GM23338 (cell line): ENCODE results near the gene GLT6D1. TPM values are rescaled to one million over a fixed set of nuclear protein-coding genes. Genes with fewer than 3 reads are reported as not detected.
"Not testable (repeated sequence)": the region's sequence is repeated elsewhere in the genome, so short reads cannot be mapped to it uniquely, and the experiment has no call there.

Experiments used
- ATAC-seq: fragments of 200-7000 bp; cut with Tn5 transposase; 3 replicates; pipeline ENCODE4 v1.9.1; 2020
- DNase-seq: peaks from one replicate; pipeline ENCODE4 v3.0.0-alpha.2; 2015; ENCODE audit warnings: low spot score
- H2AFZ ChIP-seq: fragments of 200-600 bp; sonication (generic); 2 replicates; pipeline ENCODE4 v1.8.0; 2016; ENCODE audit warnings: antibody characterized with exemption, mild to moderate bottlenecking, moderate library complexity
- H3F3A ChIP-seq: fragments of 200-600 bp; sonication (generic); replicated peaks from 2 replicates; pipeline ENCODE4 v1.8.0; 2017; ENCODE audit warnings: antibody characterized with exemption, mixed run types, low read depth
- H3K27ac ChIP-seq: fragments of 200-600 bp; sonication (generic); 2 replicates; pipeline ENCODE4 v1.6.1; 2016; ENCODE audit warnings: low read depth
- H3K27me3 ChIP-seq: fragments of 200-600 bp; sonication (generic); 2 replicates; pipeline ENCODE4 v1.8.0; 2016; ENCODE audit warnings: mild to moderate bottlenecking, mixed run types, moderate library complexity; ENCODE audit not compliant: insufficient read depth
- H3K36me3 ChIP-seq: fragments of 200-600 bp; sonication (generic); 2 replicates; pipeline ENCODE4 v1.8.0; 2016; ENCODE audit warnings: mild to moderate bottlenecking; ENCODE audit not compliant: insufficient read depth
- H3K4me1 ChIP-seq: fragments of 200-600 bp; sonication (generic); 2 replicates; pipeline ENCODE4 v1.8.0; 2016; ENCODE audit warnings: mild to moderate bottlenecking, moderate library complexity; ENCODE audit not compliant: insufficient read depth
- H3K4me2 ChIP-seq: fragments of 200-600 bp; sonication (generic); 2 replicates; pipeline ENCODE4 v1.7.1; 2017; ENCODE audit warnings: mixed run types
- H3K4me3 ChIP-seq: fragments of 200-600 bp; sonication (generic); 2 replicates; pipeline ENCODE4 v1.6.1; 2016; ENCODE audit warnings: mixed run types
- H3K79me2 ChIP-seq: fragments of 200-600 bp; sonication (generic); replicated peaks from 2 replicates; pipeline ENCODE4 v1.8.0; 2017; ENCODE audit warnings: mild to moderate bottlenecking; ENCODE audit not compliant: insufficient read depth
- H3K9me2 ChIP-seq: fragments of 200-600 bp; sonication (generic); 2 replicates; pipeline ENCODE4 v1.8.0; 2017; ENCODE audit not compliant: insufficient read depth
- H4K20me1 ChIP-seq: fragments of 200-600 bp; sonication (generic); replicated peaks from 2 replicates; pipeline ENCODE4 v1.8.0; 2017; ENCODE audit warnings: mild to moderate bottlenecking; ENCODE audit not compliant: insufficient read depth
- H3K27ac Mint-ChIP-seq: 2 replicates; pipeline ENCODE4 v1.8.0; 2020; ENCODE audit warnings: inconsistent platforms, mild to moderate bottlenecking, moderate library complexity, mixed read lengths
- H3K27me3 Mint-ChIP-seq: 3 replicates; pipeline ENCODE4 v1.8.0; 2022; ENCODE audit warnings: low read depth, mild to moderate bottlenecking, moderate library complexity, mixed read lengths, inconsistent platforms; ENCODE audit not compliant: insufficient read depth, poor library complexity
- H3K36me3 Mint-ChIP-seq: 3 replicates; pipeline ENCODE4 v1.8.0; 2021; ENCODE audit warnings: low read depth, mild to moderate bottlenecking, inconsistent platforms, moderate library complexity, mixed read lengths
- H3K4me1 Mint-ChIP-seq: 3 replicates; pipeline ENCODE4 v1.8.0; 2020; ENCODE audit warnings: mild to moderate bottlenecking, inconsistent platforms, mixed read lengths
- H3K4me3 Mint-ChIP-seq: 3 replicates; pipeline ENCODE4 v1.8.0; 2021; ENCODE audit warnings: moderate library complexity, mild to moderate bottlenecking, inconsistent platforms, mixed read lengths
- H3K9me3 Mint-ChIP-seq: 3 replicates; pipeline ENCODE4 v1.8.0; 2020; ENCODE audit warnings: moderate library complexity, mild to moderate bottlenecking, inconsistent platforms, mixed read lengths
- CREB1 ChIP-seq: fragments of 250-450 bp; sonication (Bioruptor Pico); IDR thresholded peaks from 2 replicates; pipeline ENCODE4 v1.5.0; 2020; ENCODE audit warnings: low read depth, mild to moderate bottlenecking, moderate library complexity
- EZH2 ChIP-seq: fragments of 200-600 bp; sonication (generic); IDR thresholded peaks from one replicate; pipeline ENCODE4 v1.8.0; 2017; ENCODE audit warnings: antibody characterized with exemption, mild to moderate bottlenecking, low read depth; ENCODE audit not compliant: unreplicated experiment
- POLR2AphosphoS5 ChIP-seq: IDR thresholded peaks from 2 replicates; pipeline ENCODE4 v1.6.1; 2016; ENCODE audit warnings: antibody characterized with exemption, low read depth
- STAT1 ChIP-seq: IDR thresholded peaks from one replicate; pipeline ENCODE4 v1.6.1; 2016; ENCODE audit warnings: antibody characterized with exemption; ENCODE audit not compliant: unreplicated experiment
- ZNF331 ChIP-seq: fragments of 250-450 bp; sonication (Bioruptor Pico); IDR thresholded peaks from 2 replicates; pipeline ENCODE4 v1.5.0; 2020; ENCODE audit warnings: low read depth, mild to moderate bottlenecking, moderate library complexity
- polyA plus RNA-seq: library from polyadenylated mRNA; unstranded; fragments of >200 nt; fragmentation: Nextera tagmentation; extraction: Ambion mirVana; gene quantifications from 2 replicates; pipeline ENCODE4 v1.2.1, GENCODE V29; 2016
- total RNA-seq: library from RNA; depleted of rRNA; stranded (reverse); fragments of >200 nt; shearing (Covaris generic); gene quantifications from 2 replicates; pipeline ENCODE4 v1.2.3, GENCODE V29; 2014
- TF ChIP-seq, protein P1 (sequence below): IDR thresholded peaks from 2 replicates; pipeline ENCODE4 v1.6.1; 2016; ENCODE audit warnings: antibody characterized with exemption

The GLT6D1 gene
- total and polyA plus RNA-seq, 2 experiments from 2014 or later: not detected

DNA sequence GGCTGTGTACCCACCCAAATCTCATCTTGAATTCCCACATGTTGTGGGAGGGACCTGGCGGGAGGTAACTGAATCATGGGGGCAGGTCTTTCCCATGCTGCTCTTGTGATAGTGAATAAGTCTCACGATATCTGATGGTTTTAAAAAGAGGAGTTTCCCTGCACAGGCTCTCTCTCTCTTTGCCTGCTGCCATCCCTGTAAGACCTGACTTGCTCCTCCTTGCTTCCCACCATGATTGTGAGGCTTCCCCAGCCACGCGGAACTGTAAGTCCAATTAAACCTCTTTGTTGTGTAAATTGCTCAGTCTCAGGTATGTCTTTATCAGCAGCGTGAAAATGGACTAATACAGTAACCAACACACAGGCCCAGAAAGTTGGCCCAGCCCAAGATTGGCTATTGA is 29.7 kb upstream of the GLT6D1 start:
- H3K36me3 ChIP-seq, H3K4me3 Mint-ChIP-seq, H3K27ac Mint-ChIP-seq, H3F3A ChIP-seq, H3K9me2 ChIP-seq, H3K27me3 ChIP-seq, H3K27me3 Mint-ChIP-seq, H3K4me2 ChIP-seq, ATAC-seq, H3K36me3 Mint-ChIP-seq, DNase-seq, H3K27ac ChIP-seq, H2AFZ ChIP-seq, H3K79me2 ChIP-seq, H3K4me1 Mint-ChIP-seq, H3K4me3 ChIP-seq, H4K20me1 ChIP-seq, H3K4me1 ChIP-seq: not testable (repeated sequence)
- peaks cover 14% of the 10 kb centered on the region for H3K9me3 Mint-ChIP-seq

DNA sequence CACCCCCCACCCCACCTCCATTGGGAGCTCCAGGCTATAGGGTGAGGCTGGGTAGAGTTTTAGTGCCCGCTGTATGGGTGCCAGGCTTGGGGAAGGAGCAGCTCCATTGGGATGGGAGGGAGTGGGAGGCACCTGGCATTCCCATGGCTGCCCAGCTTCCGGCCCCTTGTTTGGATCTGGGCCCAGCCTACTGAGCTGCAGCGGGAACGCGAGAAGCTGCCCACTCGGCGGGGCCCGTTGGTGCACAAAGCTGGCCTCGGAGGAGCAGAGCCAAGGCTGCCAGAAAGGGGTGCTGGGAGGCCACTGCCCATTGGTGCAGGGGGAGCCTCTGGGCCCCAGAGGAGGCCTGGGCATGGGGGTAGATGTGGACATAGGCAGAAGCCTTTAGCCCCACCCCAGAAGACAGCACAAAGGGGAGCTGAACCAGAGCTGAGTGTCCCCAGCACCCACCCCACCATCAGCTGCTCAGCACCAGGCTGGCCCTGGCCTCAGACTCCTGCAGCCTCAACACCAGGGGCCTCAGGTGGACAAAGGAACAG is 28.2 kb upstream of the GLT6D1 start:
- Histone ChIP-seq H2AFZ (no peak overlapping the region), H3K27ac (no peak overlapping the region), H3K9me2 (no peaks in the 10 kb centered on the region; the same call in 1 of the 2 replicates), H3K79me2 (no peaks in the 10 kb centered on the region), H3F3A (no peaks in the 10 kb centered on the region), H3K4me1 (no peaks in the 10 kb centered on the region; the same call in 1 of the 2 replicates), H3K4me3 (no peak overlapping the region), H3K36me3 (no peaks in the 10 kb centered on the region), H3K4me2 (no peak overlapping the region), H3K27me3 (no peaks in the 10 kb centered on the region), H4K20me1 (no peaks in the 10 kb centered on the region)
- H3K9me3 Mint-ChIP-seq: peaks cover 14% of the 10 kb centered on the region
- no peak overlapping the region for H3K4me3 Mint-ChIP-seq
- no peak overlapping the region for H3K27ac Mint-ChIP-seq
- no peaks in the 10 kb centered on the region; the same call in 2 of the 3 replicates for H3K4me1 Mint-ChIP-seq
- H3K36me3 Mint-ChIP-seq: peaks cover 8% of the 10 kb centered on the region
- no peak for TF ChIP-seq ZNF331 (CRISPR knock-in tag)
- DNase-seq: no peak
- peaks cover 2% of the 10 kb centered on the region for H3K27me3 Mint-ChIP-seq
- ATAC-seq: no peak

DNA sequence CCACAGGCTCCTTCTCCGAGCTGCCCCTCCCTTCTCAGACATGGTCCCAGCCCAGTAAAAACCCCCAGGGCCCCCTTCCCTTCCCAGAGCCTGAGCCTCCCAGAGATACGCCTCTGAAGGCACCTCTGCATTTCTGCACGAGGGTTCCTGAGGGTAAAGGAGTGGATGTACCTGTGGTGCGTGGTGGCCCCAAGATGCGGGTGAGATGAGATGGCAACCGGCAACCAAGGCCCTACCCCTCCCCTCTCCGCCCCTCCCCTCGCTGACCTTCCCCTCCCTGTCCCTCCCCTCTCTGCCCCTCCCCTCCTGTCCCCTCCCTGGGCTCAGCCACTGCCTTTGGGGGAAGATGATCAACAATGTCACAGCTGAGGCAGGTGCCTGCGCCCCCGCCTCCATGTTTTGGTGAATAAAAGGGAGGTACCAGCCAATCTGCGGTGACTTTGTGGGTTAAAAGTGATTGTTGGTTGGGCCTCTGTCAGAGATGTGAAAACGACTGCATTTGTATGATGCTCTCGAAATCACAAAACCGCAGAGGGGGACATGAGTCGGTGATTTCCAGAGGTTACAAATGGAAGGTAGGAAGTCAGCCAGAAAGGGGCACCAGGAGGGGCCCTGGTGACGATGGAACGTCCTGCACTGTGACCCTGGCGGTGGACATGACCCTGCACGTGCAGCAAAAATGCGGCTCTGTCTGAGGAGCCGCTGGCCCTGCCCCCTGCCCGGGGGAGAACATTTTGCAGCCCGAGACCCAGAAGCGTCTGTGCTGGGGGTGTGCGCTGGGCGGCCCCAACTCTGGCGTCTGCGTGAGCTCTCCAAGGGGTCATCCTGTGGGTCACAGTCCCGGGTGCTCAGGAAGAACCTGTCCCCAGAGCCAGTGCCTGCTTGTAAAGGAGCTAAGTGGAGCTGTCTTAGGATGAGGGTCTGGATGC is 27.5 kb upstream of the GLT6D1 start:
- H4K20me1 ChIP-seq: no peaks in the 10 kb centered on the region
- no peaks in the 10 kb centered on the region; the same call in 1 of the 2 replicates for H3K4me1 ChIP-seq
- H3F3A ChIP-seq: no peaks in the 10 kb centered on the region
- H3K4me1 Mint-ChIP-seq: peaks cover 6% of the 10 kb centered on the region
- H3K27ac Mint-ChIP-seq: no peak overlapping the region
- H3K27me3 Mint-ChIP-seq: peaks cover 2% of the 10 kb centered on the region
- TF ChIP-seq POLR2AphosphoS5 (no peak), STAT1 (no peak), CREB1 (CRISPR knock-in tag) (no peak), EZH2 (no peak)
- TF ChIP-seq, protein P1, sequence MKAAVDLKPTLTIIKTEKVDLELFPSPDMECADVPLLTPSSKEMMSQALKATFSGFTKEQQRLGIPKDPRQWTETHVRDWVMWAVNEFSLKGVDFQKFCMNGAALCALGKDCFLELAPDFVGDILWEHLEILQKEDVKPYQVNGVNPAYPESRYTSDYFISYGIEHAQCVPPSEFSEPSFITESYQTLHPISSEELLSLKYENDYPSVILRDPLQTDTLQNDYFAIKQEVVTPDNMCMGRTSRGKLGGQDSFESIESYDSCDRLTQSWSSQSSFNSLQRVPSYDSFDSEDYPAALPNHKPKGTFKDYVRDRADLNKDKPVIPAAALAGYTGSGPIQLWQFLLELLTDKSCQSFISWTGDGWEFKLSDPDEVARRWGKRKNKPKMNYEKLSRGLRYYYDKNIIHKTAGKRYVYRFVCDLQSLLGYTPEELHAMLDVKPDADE: no peak
- no peaks in the 10 kb centered on the region; the same call in 1 of the 2 replicates for H3K9me2 ChIP-seq
- H3K36me3 ChIP-seq: no peaks in the 10 kb centered on the region
- no peak overlapping the region for H2AFZ ChIP-seq
- no peaks in the 10 kb centered on the region for H3K79me2 ChIP-seq
- no peak overlapping the region for H3K4me3 Mint-ChIP-seq
- H3K36me3 Mint-ChIP-seq: peaks cover 8% of the 10 kb centered on the region
- H3K27ac ChIP-seq: no peak overlapping the region
- no peak for ATAC-seq
- no peaks in the 10 kb centered on the region for H3K27me3 ChIP-seq
- DNase-seq: no peak
- peaks cover 17% of the 10 kb centered on the region for H3K9me3 Mint-ChIP-seq
- no peak overlapping the region for H3K4me2 ChIP-seq
- H3K4me3 ChIP-seq: no peak overlapping the region
